H9 (cell line): Measurements from ENCODE around the gene LRRC17. TPM values are rescaled to one million over a fixed set of nuclear protein-coding genes. Genes with fewer than 3 reads are reported as not detected.

Experiments used
- DNase-seq: peaks from one replicate; pipeline ENCODE4 v3.0.0-alpha.2; 2017
- H2AFZ ChIP-seq: one replicate; pipeline ENCODE4 v1.6.1; 2013; ENCODE audit warnings: mild to moderate bottlenecking, low read length, control low read depth, moderate library complexity
- H2AK5ac ChIP-seq: 2 replicates; pipeline ENCODE4 v1.6.1; 2013; ENCODE audit warnings: low read length, control low read depth, mixed read lengths; ENCODE audit not compliant: insufficient read length
- H2BK120ac ChIP-seq: one replicate; pipeline ENCODE4 v1.6.1; 2013; ENCODE audit warnings: low read depth, mild to moderate bottlenecking, low read length, control low read depth, inconsistent platforms; ENCODE audit not compliant: poor library complexity, severe bottlenecking
- H2BK12ac ChIP-seq: 2 replicates; pipeline ENCODE4 v1.6.1; 2013; ENCODE audit warnings: low read length, control low read depth, mixed read lengths, low read depth; ENCODE audit not compliant: insufficient read length
- H2BK15ac ChIP-seq: 2 replicates; pipeline ENCODE4 v1.6.1; 2013; ENCODE audit warnings: low read depth, low read length, control low read depth
- H2BK20ac ChIP-seq: one replicate; pipeline ENCODE4 v1.6.1; 2013; ENCODE audit warnings: low read depth, mild to moderate bottlenecking, low read length, control low read depth, inconsistent platforms; ENCODE audit not compliant: poor library complexity, severe bottlenecking
- H2BK5ac ChIP-seq: 2 replicates; pipeline ENCODE4 v1.6.1; 2013; ENCODE audit warnings: low read length, control low read depth, mixed read lengths; ENCODE audit not compliant: insufficient read length
- H3K14ac ChIP-seq: 2 replicates; pipeline ENCODE4 v1.6.1; 2013; ENCODE audit warnings: low read length, control low read depth; ENCODE audit not compliant: insufficient read depth
- H3K18ac ChIP-seq: 2 replicates; pipeline ENCODE4 v1.6.1; 2013; ENCODE audit warnings: low read depth, mild to moderate bottlenecking, mixed read lengths, low read length, control low read depth; ENCODE audit not compliant: insufficient read length
- H3K23ac ChIP-seq: 2 replicates; pipeline ENCODE4 v1.6.1; 2013; ENCODE audit warnings: low read length, control low read depth, mixed read lengths, low read depth; ENCODE audit not compliant: insufficient read length
- H3K23me2 ChIP-seq: 2 replicates; pipeline ENCODE4 v1.6.1; 2013; ENCODE audit warnings: low read depth, mild to moderate bottlenecking, mixed read lengths, low read length, control low read depth; ENCODE audit not compliant: insufficient read length, poor library complexity, severe bottlenecking
- H3K27ac ChIP-seq: 2 replicates; pipeline ENCODE4 v1.5.1; 2013; ENCODE audit warnings: low read length, control low read depth, mixed read lengths, low read depth; ENCODE audit not compliant: insufficient read length
- H3K27me3 ChIP-seq: 2 replicates; pipeline ENCODE4 v1.6.1; 2013; ENCODE audit warnings: low read length, control low read depth, inconsistent platforms; ENCODE audit not compliant: insufficient read depth
- H3K4ac ChIP-seq: 2 replicates; pipeline ENCODE4 v1.6.1; 2013; ENCODE audit warnings: low read depth, mild to moderate bottlenecking, control low read depth, inconsistent platforms, low read length, moderate library complexity
- H3K4me1 ChIP-seq: 2 replicates; pipeline ENCODE4 v1.6.1; 2013; ENCODE audit warnings: low read length, control low read depth, inconsistent platforms; ENCODE audit not compliant: insufficient read depth
- H3K4me2 ChIP-seq: 2 replicates; pipeline ENCODE4 v1.6.1; 2013; ENCODE audit warnings: low read length, control low read depth, mixed read lengths; ENCODE audit not compliant: insufficient read length, insufficient read depth
- H3K56ac ChIP-seq: 2 replicates; pipeline ENCODE4 v1.6.1; 2013; ENCODE audit warnings: low read depth, mild to moderate bottlenecking, mixed read lengths, low read length, control low read depth; ENCODE audit not compliant: insufficient read length
- H3K79me1 ChIP-seq: 2 replicates; pipeline ENCODE4 v1.6.1; 2013; ENCODE audit warnings: low read depth, mild to moderate bottlenecking, moderate library complexity, low read length, control low read depth, inconsistent platforms; ENCODE audit not compliant: insufficient read depth, poor library complexity, severe bottlenecking
- H3K79me2 ChIP-seq: 2 replicates; pipeline ENCODE4 v1.6.1; 2013; ENCODE audit warnings: low read length, control low read depth, inconsistent platforms; ENCODE audit not compliant: insufficient read depth
- H3K9ac ChIP-seq: 2 replicates; pipeline ENCODE4 v1.6.1; 2013; ENCODE audit warnings: low read length, control low read depth, mixed read lengths; ENCODE audit not compliant: insufficient read length; ENCODE audit errors: extremely low read depth
- H3K9me3 ChIP-seq: one replicate; pipeline ENCODE4 v1.6.1; 2013; ENCODE audit warnings: low read depth, low read length, inconsistent platforms; ENCODE audit not compliant: control insufficient read depth
- H3T11ph ChIP-seq: one replicate; pipeline ENCODE4 v1.6.1; 2013; ENCODE audit warnings: mild to moderate bottlenecking, low read length, control low read depth, inconsistent platforms
- H4K20me1 ChIP-seq: one replicate; pipeline ENCODE4 v1.6.1; 2013; ENCODE audit not compliant: control insufficient read depth, insufficient read length, insufficient read depth
- H4K5ac ChIP-seq: 2 replicates; pipeline ENCODE4 v1.6.1; 2013; ENCODE audit warnings: low read depth, mild to moderate bottlenecking, mixed read lengths, low read length, control low read depth; ENCODE audit not compliant: insufficient read length
- H4K8ac ChIP-seq: replicated peaks from 2 replicates; pipeline ENCODE4 v1.6.1; 2013; ENCODE audit warnings: low read length, control low read depth, mixed read lengths, low read depth; ENCODE audit not compliant: insufficient read length
- H4K91ac ChIP-seq: 2 replicates; pipeline ENCODE4 v1.6.1; 2013; ENCODE audit warnings: low read depth, mild to moderate bottlenecking, moderate library complexity, mixed read lengths, low read length, control low read depth; ENCODE audit not compliant: insufficient read length
- H3K27ac Mint-ChIP-seq, 3 experiments: 2 replicates in 2 of 3; 3 replicates in 1 of 3; pipeline ENCODE4 v1.8.0; 2020 to 2021; ENCODE audit warnings: mixed read lengths in 3 of 3, mild to moderate bottlenecking in 1 of 3, moderate library complexity in 1 of 3
- H3K27me3 Mint-ChIP-seq: 2 replicates; pipeline ENCODE4 v1.8.0; 2021; ENCODE audit warnings: low read depth, mild to moderate bottlenecking, moderate library complexity, mixed read lengths
- H3K36me3 Mint-ChIP-seq, 3 experiments: 2 replicates in 2 of 3; 3 replicates in 1 of 3; pipeline ENCODE4 v1.8.0; 2020 to 2021; ENCODE audit warnings: low read depth in 3 of 3, mixed read lengths in 3 of 3; ENCODE audit not compliant: insufficient read depth in 1 of 3
- H3K4me1 Mint-ChIP-seq, 2 experiments: 2 replicates each; pipeline ENCODE4 v1.8.0; 2020; ENCODE audit warnings: mixed read lengths in 2 of 2
- H3K4me3 Mint-ChIP-seq, 2 experiments: 2 replicates in 1 of 2; 3 replicates in 1 of 2; pipeline ENCODE4 v1.8.0; 2020 to 2021; ENCODE audit warnings: mild to moderate bottlenecking in 2 of 2, mixed read lengths in 2 of 2, moderate library complexity in 1 of 2
- H3K9me3 Mint-ChIP-seq, 2 experiments: 2 replicates in 1 of 2; 3 replicates in 1 of 2; pipeline ENCODE4 v1.8.0; 2020; ENCODE audit warnings: mild to moderate bottlenecking in 2 of 2, mixed read lengths in 2 of 2, moderate library complexity in 1 of 2
- CTCF ChIP-seq: fragments of 200-600 bp; sonication (generic); conservative IDR thresholded peaks from 3 replicates; pipeline ENCODE4 v1.8.0; 2021; ENCODE audit warnings: antibody characterized with exemption, mild to moderate bottlenecking
- WGBS: extraction: QIAGEN DNeasy Blood & Tissue Kit; methylation state at CpG from one replicate; pipeline ENCODE4 v1.1.7; 2013; ENCODE audit warnings: missing lambda C conversion rate, low lambda C conversion rate, mixed read lengths; ENCODE audit not compliant: insufficient read length; ENCODE audit errors: extremely low coverage; 5-methylcytosine and 5-hydroxymethylcytosine counted together
- total RNA-seq: library from RNA; stranded (reverse); gene quantifications from 2 replicates; pipeline ENCODE4 v1.2.1, GENCODE V29; 2021

Gene LRRC17
- total RNA-seq, 1 experiment from 2014 or later, result 2.0 TPM

- Histone ChIP-seq H2BK120ac (no peak overlapping the region), H3K79me2 (no peaks in the 10 kb centered on the region), H2BK20ac (no peak overlapping the region), H2AFZ (no peak overlapping the region), H3K9me3 (no peaks in the 10 kb centered on the region), H3K14ac (no peak overlapping the region), H4K91ac (no peak overlapping the region), H3K18ac (no peak overlapping the region), H3K4ac (no peak overlapping the region), H3K23ac (no peak overlapping the region), H2BK15ac (no peak overlapping the region), H3K27ac (no peak overlapping the region), H4K8ac (no peak overlapping the region), H2BK12ac (no peak overlapping the region), H4K5ac (no peak overlapping the region), H3T11ph (no peak overlapping the region), H3K4me2 (no peak overlapping the region), H3K23me2 (no peaks in the 10 kb centered on the region), H3K9ac (no peak overlapping the region), H3K56ac (no peak overlapping the region), H3K27me3 (no peaks in the 10 kb centered on the region; the same call in 1 of the 2 replicates), H3K79me1 (no peaks in the 10 kb centered on the region), H2BK5ac (no peak overlapping the region), H2AK5ac (no peak overlapping the region), H4K20me1 (no peaks in the 10 kb centered on the region), H3K4me1 (no peaks in the 10 kb centered on the region)
- no peak overlapping the region for H3K4me3 Mint-ChIP-seq
- H3K27me3 Mint-ChIP-seq, result no peaks in the 10 kb centered on the region
- H3K27ac Mint-ChIP-seq, result no peak overlapping the region
- H3K4me1 Mint-ChIP-seq, result no peaks in the 10 kb centered on the region
- no CpG with 5 or more reads among the region's 2 CpGs for WGBS
- no peaks in the 10 kb centered on the region for H3K36me3 Mint-ChIP-seq
- no peak for DNase-seq
- no peaks in the 10 kb centered on the region; a peak in 1 of 5 replicates for H3K9me3 Mint-ChIP-seq
- no peak for TF ChIP-seq CTCF
Measured at GRCh38 chr7:102988088-102988487, 75.3 kb downstream of the LRRC17 start.
